ENCODE data around the gene MARS1.

Gene MARS1

DNA sequence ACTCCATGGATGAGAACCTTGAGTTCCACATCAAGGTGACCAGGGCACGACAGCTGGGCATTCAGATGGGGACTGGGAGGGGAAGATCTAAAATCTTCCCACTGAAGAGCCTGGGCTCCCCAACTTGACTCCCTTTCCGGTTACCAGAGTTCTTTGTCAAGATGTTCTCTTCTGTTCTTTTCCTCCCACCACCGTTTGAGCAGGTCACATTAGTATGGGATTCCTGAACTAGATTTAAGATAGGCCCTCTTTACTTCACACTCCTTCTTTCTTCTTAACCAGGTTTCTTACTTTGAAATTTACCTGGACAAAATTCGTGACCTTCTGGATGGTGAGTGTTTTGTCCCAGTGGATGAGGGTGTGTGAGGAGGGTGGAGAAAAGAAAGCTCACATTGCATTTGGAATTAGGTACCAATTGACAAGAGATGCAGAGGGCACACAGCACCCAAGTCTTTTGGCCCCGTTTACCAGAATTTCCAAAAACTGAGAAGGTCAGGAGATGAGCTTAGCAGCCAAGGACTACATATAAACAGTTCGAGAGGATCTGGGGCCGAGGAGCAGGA, 76.4 kb downstream of the MARS1 start:
- no peak for DNase-seq
- Mint-ChIP-seq H3K36me3 (no peaks in the 10 kb centered on the region), H3K4me1 (peaks cover 6% of the 10 kb centered on the region), H3K4me3 (no peak overlapping the region), H3K27ac (no peak overlapping the region), H3K27me3 (peaks cover 44% of the 10 kb centered on the region), H3K9me3 (no peaks in the 10 kb centered on the region)
- CTCF ChIA-PET, result interaction anchor here (1.0 kb wide), 1 partner anchor 108 kb away, joined by 3 read pairs; no protein-coding TSS in a partner anchor

Measured in activated naive CD4-positive, alpha-beta T cell treated with anti-CD3 and anti-CD28 coated beads, Interleukin-2, amount 10 ng/mL, durations not matched to agents 7 days and 5 days (primary cell).